H9 (cell line): Measurements from ENCODE around the gene TSPAN3. TPM values are rescaled to one million over a fixed set of nuclear protein-coding genes. Genes with fewer than 3 reads are reported as not detected.

Experiments
- DNase-seq: peaks from one replicate; pipeline ENCODE4 v3.0.0-alpha.2; 2017
- H2AFZ ChIP-seq: one replicate; pipeline ENCODE4 v1.6.1; 2013; ENCODE audit warnings: mild to moderate bottlenecking, low read length, control low read depth, moderate library complexity
- H2AK5ac ChIP-seq: 2 replicates; pipeline ENCODE4 v1.6.1; 2013; ENCODE audit warnings: low read length, control low read depth, mixed read lengths; ENCODE audit not compliant: insufficient read length
- H2BK120ac ChIP-seq: one replicate; pipeline ENCODE4 v1.6.1; 2013; ENCODE audit warnings: low read depth, mild to moderate bottlenecking, low read length, control low read depth, inconsistent platforms; ENCODE audit not compliant: poor library complexity, severe bottlenecking
- H2BK12ac ChIP-seq: 2 replicates; pipeline ENCODE4 v1.6.1; 2013; ENCODE audit warnings: low read length, control low read depth, mixed read lengths, low read depth; ENCODE audit not compliant: insufficient read length
- H2BK15ac ChIP-seq: 2 replicates; pipeline ENCODE4 v1.6.1; 2013; ENCODE audit warnings: low read depth, low read length, control low read depth
- H2BK20ac ChIP-seq: one replicate; pipeline ENCODE4 v1.6.1; 2013; ENCODE audit warnings: low read depth, mild to moderate bottlenecking, low read length, control low read depth, inconsistent platforms; ENCODE audit not compliant: poor library complexity, severe bottlenecking
- H2BK5ac ChIP-seq: 2 replicates; pipeline ENCODE4 v1.6.1; 2013; ENCODE audit warnings: low read length, control low read depth, mixed read lengths; ENCODE audit not compliant: insufficient read length
- H3K14ac ChIP-seq: 2 replicates; pipeline ENCODE4 v1.6.1; 2013; ENCODE audit warnings: low read length, control low read depth; ENCODE audit not compliant: insufficient read depth
- H3K18ac ChIP-seq: 2 replicates; pipeline ENCODE4 v1.6.1; 2013; ENCODE audit warnings: low read depth, mild to moderate bottlenecking, mixed read lengths, low read length, control low read depth; ENCODE audit not compliant: insufficient read length
- H3K23ac ChIP-seq: 2 replicates; pipeline ENCODE4 v1.6.1; 2013; ENCODE audit warnings: low read length, control low read depth, mixed read lengths, low read depth; ENCODE audit not compliant: insufficient read length
- H3K23me2 ChIP-seq: 2 replicates; pipeline ENCODE4 v1.6.1; 2013; ENCODE audit warnings: low read depth, mild to moderate bottlenecking, mixed read lengths, low read length, control low read depth; ENCODE audit not compliant: insufficient read length, poor library complexity, severe bottlenecking
- H3K27ac ChIP-seq: 2 replicates; pipeline ENCODE4 v1.5.1; 2013; ENCODE audit warnings: low read length, control low read depth, mixed read lengths, low read depth; ENCODE audit not compliant: insufficient read length
- H3K27me3 ChIP-seq: 2 replicates; pipeline ENCODE4 v1.6.1; 2013; ENCODE audit warnings: low read length, control low read depth, inconsistent platforms; ENCODE audit not compliant: insufficient read depth
- H3K4ac ChIP-seq: 2 replicates; pipeline ENCODE4 v1.6.1; 2013; ENCODE audit warnings: low read depth, mild to moderate bottlenecking, control low read depth, inconsistent platforms, low read length, moderate library complexity
- H3K4me1 ChIP-seq: 2 replicates; pipeline ENCODE4 v1.6.1; 2013; ENCODE audit warnings: low read length, control low read depth, inconsistent platforms; ENCODE audit not compliant: insufficient read depth
- H3K4me2 ChIP-seq: 2 replicates; pipeline ENCODE4 v1.6.1; 2013; ENCODE audit warnings: low read length, control low read depth, mixed read lengths; ENCODE audit not compliant: insufficient read length, insufficient read depth
- H3K56ac ChIP-seq: 2 replicates; pipeline ENCODE4 v1.6.1; 2013; ENCODE audit warnings: low read depth, mild to moderate bottlenecking, mixed read lengths, low read length, control low read depth; ENCODE audit not compliant: insufficient read length
- H3K79me1 ChIP-seq: 2 replicates; pipeline ENCODE4 v1.6.1; 2013; ENCODE audit warnings: low read depth, mild to moderate bottlenecking, moderate library complexity, low read length, control low read depth, inconsistent platforms; ENCODE audit not compliant: insufficient read depth, poor library complexity, severe bottlenecking
- H3K79me2 ChIP-seq: 2 replicates; pipeline ENCODE4 v1.6.1; 2013; ENCODE audit warnings: low read length, control low read depth, inconsistent platforms; ENCODE audit not compliant: insufficient read depth
- H3K9ac ChIP-seq: 2 replicates; pipeline ENCODE4 v1.6.1; 2013; ENCODE audit warnings: low read length, control low read depth, mixed read lengths; ENCODE audit not compliant: insufficient read length; ENCODE audit errors: extremely low read depth
- H3K9me3 ChIP-seq: one replicate; pipeline ENCODE4 v1.6.1; 2013; ENCODE audit warnings: low read depth, low read length, inconsistent platforms; ENCODE audit not compliant: control insufficient read depth
- H3T11ph ChIP-seq: one replicate; pipeline ENCODE4 v1.6.1; 2013; ENCODE audit warnings: mild to moderate bottlenecking, low read length, control low read depth, inconsistent platforms
- H4K20me1 ChIP-seq: one replicate; pipeline ENCODE4 v1.6.1; 2013; ENCODE audit not compliant: control insufficient read depth, insufficient read length, insufficient read depth
- H4K5ac ChIP-seq: 2 replicates; pipeline ENCODE4 v1.6.1; 2013; ENCODE audit warnings: low read depth, mild to moderate bottlenecking, mixed read lengths, low read length, control low read depth; ENCODE audit not compliant: insufficient read length
- H4K8ac ChIP-seq: replicated peaks from 2 replicates; pipeline ENCODE4 v1.6.1; 2013; ENCODE audit warnings: low read length, control low read depth, mixed read lengths, low read depth; ENCODE audit not compliant: insufficient read length
- H4K91ac ChIP-seq: 2 replicates; pipeline ENCODE4 v1.6.1; 2013; ENCODE audit warnings: low read depth, mild to moderate bottlenecking, moderate library complexity, mixed read lengths, low read length, control low read depth; ENCODE audit not compliant: insufficient read length
- H3K27ac Mint-ChIP-seq, 3 experiments: 2 replicates in 2 of 3; 3 replicates in 1 of 3; pipeline ENCODE4 v1.8.0; 2020 to 2021; ENCODE audit warnings: mixed read lengths in 3 of 3, mild to moderate bottlenecking in 1 of 3, moderate library complexity in 1 of 3
- H3K27me3 Mint-ChIP-seq: 2 replicates; pipeline ENCODE4 v1.8.0; 2021; ENCODE audit warnings: low read depth, mild to moderate bottlenecking, moderate library complexity, mixed read lengths
- H3K36me3 Mint-ChIP-seq, 3 experiments: 2 replicates in 2 of 3; 3 replicates in 1 of 3; pipeline ENCODE4 v1.8.0; 2020 to 2021; ENCODE audit warnings: low read depth in 3 of 3, mixed read lengths in 3 of 3; ENCODE audit not compliant: insufficient read depth in 1 of 3
- H3K4me1 Mint-ChIP-seq, 2 experiments: 2 replicates each; pipeline ENCODE4 v1.8.0; 2020; ENCODE audit warnings: mixed read lengths in 2 of 2
- H3K4me3 Mint-ChIP-seq, 2 experiments: 2 replicates in 1 of 2; 3 replicates in 1 of 2; pipeline ENCODE4 v1.8.0; 2020 to 2021; ENCODE audit warnings: mild to moderate bottlenecking in 2 of 2, mixed read lengths in 2 of 2, moderate library complexity in 1 of 2
- H3K9me3 Mint-ChIP-seq, 2 experiments: 2 replicates in 1 of 2; 3 replicates in 1 of 2; pipeline ENCODE4 v1.8.0; 2020; ENCODE audit warnings: mild to moderate bottlenecking in 2 of 2, mixed read lengths in 2 of 2, moderate library complexity in 1 of 2
- WGBS: extraction: QIAGEN DNeasy Blood & Tissue Kit; methylation state at CpG from one replicate; pipeline ENCODE4 v1.1.7; 2013; ENCODE audit warnings: missing lambda C conversion rate, low lambda C conversion rate, mixed read lengths; ENCODE audit not compliant: insufficient read length; ENCODE audit errors: extremely low coverage; 5-methylcytosine and 5-hydroxymethylcytosine counted together
- total RNA-seq: library from RNA; stranded (reverse); gene quantifications from 2 replicates; pipeline ENCODE4 v1.2.1, GENCODE V29; 2021
- TF ChIP-seq, protein P1 (sequence below): fragments of 200-600 bp; sonication (generic); conservative IDR thresholded peaks from 3 replicates; pipeline ENCODE4 v1.8.0; 2021; ENCODE audit warnings: antibody characterized with exemption, mild to moderate bottlenecking

Gene TSPAN3
- total RNA-seq, 1 experiment from 2014 or later, result 117 TPM

- H4K8ac ChIP-seq, result no peak overlapping the region
- no peak overlapping the region for H4K91ac ChIP-seq
- no peaks in the 10 kb centered on the region for H3K27me3 ChIP-seq
- H3K9ac ChIP-seq, result no peak overlapping the region
- no peaks in the 10 kb centered on the region for H3K9me3 ChIP-seq
- no peak overlapping the region for H3K56ac ChIP-seq
- H3T11ph ChIP-seq, result no peak overlapping the region
- H3K79me1 ChIP-seq, result no peaks in the 10 kb centered on the region
- H3K4ac ChIP-seq, result no peak overlapping the region
- H2BK5ac ChIP-seq, result no peak overlapping the region
- H3K23ac ChIP-seq, result no peak overlapping the region
- H2BK120ac ChIP-seq, result no peak overlapping the region
- no peak overlapping the region for H3K18ac ChIP-seq
- Mint-ChIP-seq H3K9me3 (no peaks in the 10 kb centered on the region), H3K27ac (no peak overlapping the region), H3K36me3 (no peaks in the 10 kb centered on the region), H3K4me1 (peaks cover 8 to 11% of the 10 kb centered on the region in 2 experiments; a peak in 3 of 4 replicates), H3K27me3 (peaks cover 2% of the 10 kb centered on the region), H3K4me3 (no peak overlapping the region)
- no peak overlapping the region for H2BK20ac ChIP-seq
- peak; percentile 21 for DNase-seq
- H4K5ac ChIP-seq, result no peak overlapping the region
- no peaks in the 10 kb centered on the region for H3K79me2 ChIP-seq
- TF ChIP-seq, protein P1, sequence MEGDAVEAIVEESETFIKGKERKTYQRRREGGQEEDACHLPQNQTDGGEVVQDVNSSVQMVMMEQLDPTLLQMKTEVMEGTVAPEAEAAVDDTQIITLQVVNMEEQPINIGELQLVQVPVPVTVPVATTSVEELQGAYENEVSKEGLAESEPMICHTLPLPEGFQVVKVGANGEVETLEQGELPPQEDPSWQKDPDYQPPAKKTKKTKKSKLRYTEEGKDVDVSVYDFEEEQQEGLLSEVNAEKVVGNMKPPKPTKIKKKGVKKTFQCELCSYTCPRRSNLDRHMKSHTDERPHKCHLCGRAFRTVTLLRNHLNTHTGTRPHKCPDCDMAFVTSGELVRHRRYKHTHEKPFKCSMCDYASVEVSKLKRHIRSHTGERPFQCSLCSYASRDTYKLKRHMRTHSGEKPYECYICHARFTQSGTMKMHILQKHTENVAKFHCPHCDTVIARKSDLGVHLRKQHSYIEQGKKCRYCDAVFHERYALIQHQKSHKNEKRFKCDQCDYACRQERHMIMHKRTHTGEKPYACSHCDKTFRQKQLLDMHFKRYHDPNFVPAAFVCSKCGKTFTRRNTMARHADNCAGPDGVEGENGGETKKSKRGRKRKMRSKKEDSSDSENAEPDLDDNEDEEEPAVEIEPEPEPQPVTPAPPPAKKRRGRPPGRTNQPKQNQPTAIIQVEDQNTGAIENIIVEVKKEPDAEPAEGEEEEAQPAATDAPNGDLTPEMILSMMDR, result no peak
- H2BK12ac ChIP-seq, result no peak overlapping the region
- no peak overlapping the region for H2BK15ac ChIP-seq
- peaks cover 2% of the 10 kb centered on the region for H4K20me1 ChIP-seq
- no peaks in the 10 kb centered on the region for H3K23me2 ChIP-seq
- no peak overlapping the region for H3K27ac ChIP-seq
- no peak overlapping the region for H2AK5ac ChIP-seq
- peak overlapping the region; percentile 65 for H3K14ac ChIP-seq
- H3K4me1 ChIP-seq, result no peaks in the 10 kb centered on the region
- no CpG with 5 or more reads among the region's 9 CpGs for WGBS
- no peak overlapping the region for H2AFZ ChIP-seq
- H3K4me2 ChIP-seq, result no peak overlapping the region
These were observed 78.9 kb downstream of the TSPAN3 start for GRCh38 chr15:76991741-76992645.

Other genes starting within 250 kb of the TSPAN3 start
- gene SCAPER, start 165.8 kb downstream of the TSPAN3 start, total RNA-seq, result 7.2 and 7.4 TPM in 2 replicates
- 134 and 139 TPM in 2 replicates for gene RCN2, start 139.4 kb downstream of the TSPAN3 start, total RNA-seq
- gene PSTPIP1, start 76.0 kb downstream of the TSPAN3 start, total RNA-seq, result 1.1 and 1.8 TPM in 2 replicates